C4-2B (cell line): ENCODE measurements around the gene FUT9.

ENCODE experiments used
- CTCF ChIP-seq: fragments of 450-650 bp; conservative IDR thresholded peaks from 2 replicates; pipeline ENCODE4 v1.5.1; 2017; ENCODE audit warnings: mild to moderate bottlenecking
- ZFX ChIP-seq: fragments of 450-650 bp; IDR thresholded peaks from 2 replicates; pipeline ENCODE4 v1.6.1; 2017

- TF ChIP-seq CTCF, result no peak
- no peak for TF ChIP-seq ZFX
Observed at GRCh38 chr6:95967594-95967993, 48.2 kb upstream of the FUT9 start.
